GM20431 (cell line): Measurements from ENCODE around the gene VPS26A.
"Not testable (repeated sequence)": the region's sequence is repeated elsewhere in the genome, so short reads cannot be mapped to it uniquely, and the experiment has no call there.

Experiments used
- in situ Hi-C: fragments of 300-500 bp; cut with MseI, MboI; formaldehyde crosslinking; loops from one replicate; pipeline ENCODE4 v1.15.0; 2020; ENCODE audit warnings: low sequenced_read_pairs; ENCODE audit not compliant: unreplicated experiment

The VPS26A gene

GRCh38 chr10:69168493-69168892 is 44.5 kb downstream of the VPS26A start:
- in situ Hi-C loops: no loop called here

- in situ Hi-C loops: no loop called here
Observed at GRCh38 chr10:69172241-69172982, 48.4 kb downstream of the VPS26A start.

- in situ Hi-C loops: not testable (repeated sequence)
Observed at GRCh38 chr10:69175326-69175725, 51.3 kb downstream of the VPS26A start.

- in situ Hi-C loops: no loop called here
Observed at GRCh38 chr10:69176823-69177222, 52.8 kb downstream of the VPS26A start.

- in situ Hi-C loops: no loop called here
Observed at GRCh38 chr10:69179089-69179742, 55.2 kb downstream of the VPS26A start.

- in situ Hi-C loops: no loop called here
Observed at GRCh38 chr10:69179743-69180524, 56.0 kb downstream of the VPS26A start, which contains the start of gene SUPV3L1. TSS of gene SUPV3L1 (plus strand) at chr10:69180234. CDS start at chr10:69180292, 58 bp downstream.

- in situ Hi-C loops: no loop called here
Observed at GRCh38 chr10:69180525-69181204, 56.7 kb downstream of the VPS26A start.

- in situ Hi-C loops: no loop called here
Observed at GRCh38 chr10:69181433-69181832, 57.5 kb downstream of the VPS26A start.

GRCh38 chr10:69182005-69182404 is 58.0 kb downstream of the VPS26A start:
- in situ Hi-C loops: no loop called here

- in situ Hi-C loops: no loop called here
Observed at GRCh38 chr10:69186524-69186923, 62.5 kb downstream of the VPS26A start.

GRCh38 chr10:69201045-69201444 is 77.1 kb downstream of the VPS26A start:
- in situ Hi-C loops: loop anchor here (25.0 kb wide), 1 partner anchor 214 kb away; the partner anchor contains the start of gene KIFBP

GRCh38 chr10:69202332-69202731 is 78.4 kb downstream of the VPS26A start:
- in situ Hi-C loops: loop anchor here (25.0 kb wide), 1 partner anchor 215 kb away; the partner anchor contains the start of gene KIFBP

- in situ Hi-C loops: loop anchor here (25.0 kb wide), 1 partner anchor 221 kb away; the partner anchor contains the start of gene KIFBP
Observed at GRCh38 chr10:69208761-69209160, 84.8 kb downstream of the VPS26A start.

- in situ Hi-C loops: loop anchor here (25.0 kb wide), 1 partner anchor 223 kb away; the partner anchor contains the start of gene KIFBP
Observed at GRCh38 chr10:69209787-69210484, 86.0 kb downstream of the VPS26A start.

GRCh38 chr10:69211104-69211503 is 87.1 kb downstream of the VPS26A start:
- in situ Hi-C loops: loop anchor here (25.0 kb wide), 1 partner anchor 224 kb away; the partner anchor contains the start of gene KIFBP

GRCh38 chr10:69211524-69211923 is 87.5 kb downstream of the VPS26A start:
- in situ Hi-C loops: loop anchor here (25.0 kb wide), 1 partner anchor 224 kb away; the partner anchor contains the start of gene KIFBP

GRCh38 chr10:69213591-69214311 is 89.8 kb downstream of the VPS26A start:
- in situ Hi-C loops: loop anchor here (25.0 kb wide), 1 partner anchor 226 kb away; the partner anchor contains the start of gene KIFBP

- in situ Hi-C loops: loop anchor here (25.0 kb wide), 1 partner anchor 227 kb away; the partner anchor contains the start of gene KIFBP
Observed at GRCh38 chr10:69214666-69215131, 90.7 kb downstream of the VPS26A start.
